ENCODE data around the gene SLC12A7. TPM values are rescaled to one million over a fixed set of nuclear protein-coding genes. Genes with fewer than 3 reads are reported as not detected.

Gene SLC12A7
- total RNA-seq, 6 experiments from 2014 or later, result 0.07 to 0.09 (median 0.09) TPM; not detected in 3

DNA sequence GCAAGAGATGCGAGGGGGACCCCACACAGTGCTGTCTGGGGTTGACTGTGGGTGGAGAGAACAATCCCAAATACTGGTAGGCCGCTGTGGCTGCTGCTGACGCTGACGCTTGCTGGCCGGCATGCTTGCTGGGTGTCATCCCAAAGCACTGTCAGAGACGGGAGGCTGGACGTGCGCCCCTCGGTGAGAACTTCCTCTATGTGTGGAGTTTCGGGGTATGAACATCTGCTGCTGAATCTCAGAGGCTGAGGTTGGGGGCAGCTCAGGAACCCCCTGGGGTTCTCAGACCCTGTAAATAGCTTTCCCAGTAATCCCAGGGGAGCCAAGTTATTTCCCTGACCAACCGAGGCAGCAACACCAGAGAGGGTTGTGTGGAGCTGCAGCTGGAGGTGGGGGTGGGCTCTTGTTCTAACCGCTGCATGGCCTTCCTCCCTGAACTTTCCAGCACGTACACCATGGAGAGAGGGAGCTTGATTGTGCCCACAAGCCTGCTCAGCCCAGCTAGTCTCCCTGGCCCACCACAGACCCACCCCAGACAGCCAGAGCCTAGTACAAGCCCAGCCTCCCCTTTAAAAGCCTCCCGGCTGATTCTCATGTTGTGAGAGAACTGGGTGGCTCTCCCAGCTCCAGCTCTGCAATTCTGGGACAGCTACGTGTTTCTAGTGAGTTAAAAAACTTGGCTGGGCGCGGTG lies 21.8 kb upstream of the SLC12A7 start:
- DNase-seq, result no peak
- TF ChIP-seq, protein P1, sequence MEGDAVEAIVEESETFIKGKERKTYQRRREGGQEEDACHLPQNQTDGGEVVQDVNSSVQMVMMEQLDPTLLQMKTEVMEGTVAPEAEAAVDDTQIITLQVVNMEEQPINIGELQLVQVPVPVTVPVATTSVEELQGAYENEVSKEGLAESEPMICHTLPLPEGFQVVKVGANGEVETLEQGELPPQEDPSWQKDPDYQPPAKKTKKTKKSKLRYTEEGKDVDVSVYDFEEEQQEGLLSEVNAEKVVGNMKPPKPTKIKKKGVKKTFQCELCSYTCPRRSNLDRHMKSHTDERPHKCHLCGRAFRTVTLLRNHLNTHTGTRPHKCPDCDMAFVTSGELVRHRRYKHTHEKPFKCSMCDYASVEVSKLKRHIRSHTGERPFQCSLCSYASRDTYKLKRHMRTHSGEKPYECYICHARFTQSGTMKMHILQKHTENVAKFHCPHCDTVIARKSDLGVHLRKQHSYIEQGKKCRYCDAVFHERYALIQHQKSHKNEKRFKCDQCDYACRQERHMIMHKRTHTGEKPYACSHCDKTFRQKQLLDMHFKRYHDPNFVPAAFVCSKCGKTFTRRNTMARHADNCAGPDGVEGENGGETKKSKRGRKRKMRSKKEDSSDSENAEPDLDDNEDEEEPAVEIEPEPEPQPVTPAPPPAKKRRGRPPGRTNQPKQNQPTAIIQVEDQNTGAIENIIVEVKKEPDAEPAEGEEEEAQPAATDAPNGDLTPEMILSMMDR (IDR thresholded peaks at IDR 0.05), result no peak
- Mint-ChIP-seq H3K9me3 (peaks cover 20% of the 10 kb centered on the region), H3K4me1 (ENCODE audit: low read depth) (no peaks in the 10 kb centered on the region), H3K36me3 (ENCODE audit: low read depth) (0 out of 2 replicates have a peak, but pooled peaks cover 4% of the 10 kb centered on the region), H3K27ac (no peak overlapping the region), H3K27me3 (ENCODE audit: insufficient read depth) (peaks cover 26% of the 10 kb centered on the region), H3K4me3 (no peak overlapping the region)

DNA sequence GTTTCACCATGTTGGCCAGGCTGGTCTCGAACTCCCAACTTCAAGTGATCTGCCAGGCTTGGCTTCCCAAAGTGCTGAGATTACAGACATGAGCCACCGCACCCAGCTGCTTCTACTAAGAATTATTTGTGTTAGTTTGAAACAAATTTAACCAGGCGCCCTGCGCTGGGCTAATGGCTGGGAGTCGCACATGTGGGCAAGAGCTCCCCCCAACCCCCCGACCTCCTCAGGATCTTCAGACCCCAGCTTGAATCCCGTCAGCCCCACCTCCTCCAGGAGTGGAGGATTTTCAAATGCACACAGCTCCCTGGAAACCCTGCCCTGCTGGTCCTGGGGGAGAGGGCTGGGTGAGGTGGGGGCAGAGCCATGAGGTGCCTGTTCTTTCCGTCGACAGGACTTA lies 21.2 kb upstream of the SLC12A7 start:
- Mint-ChIP-seq H3K9me3 (peaks cover 16% of the 10 kb centered on the region), H3K4me1 (ENCODE audit: low read depth) (no peaks in the 10 kb centered on the region), H3K36me3 (ENCODE audit: low read depth) (0 out of 2 replicates have a peak, but pooled peaks cover 4% of the 10 kb centered on the region), H3K4me3 (no peak overlapping the region), H3K27ac (no peak overlapping the region), H3K27me3 (ENCODE audit: insufficient read depth) (peaks cover 27% of the 10 kb centered on the region)
- TF ChIP-seq, protein P1 (IDR thresholded peaks at IDR 0.05), result no peak
- DNase-seq, result no peak

DNA sequence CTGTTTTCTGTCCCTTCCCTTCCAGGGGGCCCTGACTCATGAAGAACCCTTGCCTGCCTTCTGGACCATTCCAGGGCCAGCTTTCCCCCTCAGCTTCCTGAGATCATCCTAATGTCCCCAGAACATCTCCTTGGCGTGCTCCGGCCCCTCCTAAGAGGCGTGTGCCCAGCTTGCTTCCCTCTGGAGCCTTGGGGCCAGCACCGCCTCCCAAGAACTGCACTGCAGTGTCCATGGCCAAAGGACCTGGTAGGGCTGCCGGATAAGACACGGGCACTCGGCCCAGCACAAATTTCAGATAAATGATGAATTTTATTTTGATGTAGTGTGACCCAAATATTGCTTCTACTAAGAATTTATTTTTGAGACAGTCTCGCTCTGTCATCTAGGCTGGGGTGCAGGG lies 20.7 kb upstream of the SLC12A7 start:
- no peak overlapping the region for H3K27ac Mint-ChIP-seq
- H3K4me1 Mint-ChIP-seq (ENCODE audit: low read depth), result no peaks in the 10 kb centered on the region
- H3K4me3 Mint-ChIP-seq, result peak overlapping the region; percentile 67; the same call in 1 of the 2 replicates
- H3K27me3 Mint-ChIP-seq (ENCODE audit: insufficient read depth), result peaks cover 27% of the 10 kb centered on the region
- no peak for DNase-seq
- peaks cover 12% of the 10 kb centered on the region for H3K9me3 Mint-ChIP-seq
- 0 out of 2 replicates have a peak, but pooled peaks cover 4% of the 10 kb centered on the region for H3K36me3 Mint-ChIP-seq (ENCODE audit: low read depth)
- TF ChIP-seq, protein P1 (IDR thresholded peaks at IDR 0.05), result no peak

- no peaks in the 10 kb centered on the region for H3K4me1 Mint-ChIP-seq (ENCODE audit: low read depth)
- TF ChIP-seq, protein P1 (IDR thresholded peaks at IDR 0.05), result no peak
- DNase-seq, result no peak
- peaks cover 31% of the 10 kb centered on the region for H3K27me3 Mint-ChIP-seq (ENCODE audit: insufficient read depth)
- peak overlapping the region; percentile 67; the same call in 1 of the 2 replicates for H3K4me3 Mint-ChIP-seq
- peaks cover 9% of the 10 kb centered on the region for H3K9me3 Mint-ChIP-seq
- H3K27ac Mint-ChIP-seq, result no peak overlapping the region
- 0 out of 2 replicates have a peak, but pooled peaks cover 2% of the 10 kb centered on the region for H3K36me3 Mint-ChIP-seq (ENCODE audit: low read depth)
Observed at GRCh38 chr5:1131726-1132125, 19.9 kb upstream of the SLC12A7 start.

DNA sequence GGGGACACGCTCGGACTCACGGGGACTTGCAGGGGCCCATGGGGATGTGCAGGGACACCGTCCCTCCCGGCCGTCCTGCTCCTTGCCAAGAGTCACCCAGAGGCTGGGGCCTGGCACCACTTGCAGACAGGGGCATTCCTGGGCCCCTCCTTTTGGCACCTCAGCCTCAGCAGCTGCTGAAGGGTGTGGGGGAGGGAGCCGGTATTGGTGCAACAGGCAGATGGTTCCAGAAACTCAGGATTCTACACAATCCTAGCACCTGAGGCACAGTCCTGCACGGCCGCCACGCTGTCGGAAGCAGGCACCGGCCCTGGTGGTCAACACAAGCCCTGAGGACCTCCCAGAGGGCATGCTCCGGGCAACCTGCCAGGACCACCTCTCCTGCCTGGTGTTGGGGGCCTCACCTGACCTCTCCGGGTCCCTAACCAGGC lies 19.3 kb upstream of the SLC12A7 start:
- Mint-ChIP-seq H3K27ac (no peak overlapping the region), H3K36me3 (ENCODE audit: low read depth) (no peaks in the 10 kb centered on the region)

More for the DNA sequence above, 19.3 kb upstream of the SLC12A7 start:
- Mint-ChIP-seq H3K4me3 (no peak overlapping the region), H3K9me3 (peaks cover 4% of the 10 kb centered on the region), H3K27me3 (ENCODE audit: insufficient read depth) (peaks cover 33% of the 10 kb centered on the region), H3K4me1 (ENCODE audit: low read depth) (no peaks in the 10 kb centered on the region)
- DNase-seq, result no peak
- TF ChIP-seq, protein P1 (IDR thresholded peaks at IDR 0.05), result no peak

All from HFFc6 (cell line).